Measurements from ENCODE around the gene SLC9A3. TPM values are rescaled to one million over a fixed set of nuclear protein-coding genes. Genes with fewer than 3 reads are reported as not detected.

The SLC9A3 gene
- total RNA-seq, 1 experiment from 2014 or later, result 0.85 TPM

- H3K4me1 Mint-ChIP-seq, result peaks cover 9 to 10% of the 10 kb centered on the region in 2 experiments
- H3K4me3 Mint-ChIP-seq, result no peak overlapping the region
- Histone ChIP-seq H2AFZ (ENCODE audit: low read length) (no peak overlapping the region), H3K79me1 (ENCODE audit: insufficient read depth, low read depth, low read length, poor library complexity, severe bottlenecking) (no peaks in the 10 kb centered on the region), H2AK5ac (ENCODE audit: insufficient read length, low read length) (no peak overlapping the region), H2BK12ac (ENCODE audit: insufficient read length, low read depth, low read length) (no peak overlapping the region), H3K14ac (ENCODE audit: insufficient read depth, low read length) (no peak overlapping the region), H4K8ac (replicated peaks; ENCODE audit: insufficient read length, low read depth, low read length) (no peak overlapping the region), H3T11ph (ENCODE audit: low read length) (no peak overlapping the region), H3K9ac (ENCODE audit: extremely low read depth, insufficient read length, low read length) (no peak overlapping the region), H2BK5ac (ENCODE audit: insufficient read length, low read length) (no peak overlapping the region), H4K5ac (ENCODE audit: insufficient read length, low read depth, low read length) (no peak overlapping the region), H3K23me2 (ENCODE audit: insufficient read length, low read depth, low read length, poor library complexity, severe bottlenecking) (no peaks in the 10 kb centered on the region), H3K4me2 (ENCODE audit: insufficient read depth, insufficient read length, low read length) (no peak overlapping the region), H3K18ac (ENCODE audit: insufficient read length, low read depth, low read length) (no peak overlapping the region), H4K20me1 (ENCODE audit: control insufficient read depth, insufficient read depth, insufficient read length) (no peaks in the 10 kb centered on the region), H3K27me3 (ENCODE audit: insufficient read depth, low read length) (no peaks in the 10 kb centered on the region), H3K4ac (ENCODE audit: low read depth, low read length) (no peak overlapping the region), H4K91ac (ENCODE audit: insufficient read length, low read depth, low read length) (no peak overlapping the region), H2BK120ac (ENCODE audit: low read depth, low read length, poor library complexity, severe bottlenecking) (no peak overlapping the region), H2BK15ac (ENCODE audit: low read depth, low read length) (no peak overlapping the region), H3K4me1 (ENCODE audit: insufficient read depth, low read length) (no peaks in the 10 kb centered on the region), H3K56ac (ENCODE audit: insufficient read length, low read depth, low read length) (no peak overlapping the region), H3K9me3 (ENCODE audit: control insufficient read depth, low read depth, low read length) (no peaks in the 10 kb centered on the region), H3K23ac (ENCODE audit: insufficient read length, low read depth, low read length) (no peak overlapping the region), H3K79me2 (ENCODE audit: insufficient read depth, low read length) (no peaks in the 10 kb centered on the region), H2BK20ac (ENCODE audit: low read depth, low read length, poor library complexity, severe bottlenecking) (no peak overlapping the region), H3K27ac (ENCODE audit: insufficient read length, low read depth, low read length) (no peak overlapping the region)
- H3K27me3 Mint-ChIP-seq (ENCODE audit: low read depth), result peaks cover 7% of the 10 kb centered on the region
- H3K9me3 Mint-ChIP-seq, result peaks cover 6 to 8% of the 10 kb centered on the region in 2 experiments; a peak in 2 of 5 replicates
- TF ChIP-seq CTCF (conservative IDR thresholded peaks at IDR 0.05), result no peak
- H3K27ac Mint-ChIP-seq, result no peak overlapping the region
- H3K36me3 Mint-ChIP-seq (ENCODE audit: insufficient read depth in 1 of 3, low read depth in 3 of 3), result peaks cover 0 to 4% (median 0%) of the 10 kb centered on the region in 3 experiments; a peak in 2 of 7 replicates
- no peak for DNase-seq
- no CpG with 5 or more reads among the region's 11 CpGs for WGBS (ENCODE audit: extremely low coverage, insufficient read length, low lambda C conversion rate)
Observed at GRCh38 chr5:424301-425110, 99.7 kb downstream of the SLC9A3 start.

All from H9 (cell line).